Purkinje cell (primary cell): ENCODE measurements around the gene UGT2B11. TPM values are rescaled to one million over a fixed set of nuclear protein-coding genes. Genes with fewer than 3 reads are reported as not detected.

Experiments
- polyA plus RNA-seq: library from polyadenylated mRNA; unstranded; fragments of >200 nt; fragmentation: Nextera tagmentation; gene quantifications from 2 replicates; pipeline ENCODE4 v1.2.1, GENCODE V29; 2014

The UGT2B11 gene
- polyA plus RNA-seq: not detected in 2 replicates

DNA sequence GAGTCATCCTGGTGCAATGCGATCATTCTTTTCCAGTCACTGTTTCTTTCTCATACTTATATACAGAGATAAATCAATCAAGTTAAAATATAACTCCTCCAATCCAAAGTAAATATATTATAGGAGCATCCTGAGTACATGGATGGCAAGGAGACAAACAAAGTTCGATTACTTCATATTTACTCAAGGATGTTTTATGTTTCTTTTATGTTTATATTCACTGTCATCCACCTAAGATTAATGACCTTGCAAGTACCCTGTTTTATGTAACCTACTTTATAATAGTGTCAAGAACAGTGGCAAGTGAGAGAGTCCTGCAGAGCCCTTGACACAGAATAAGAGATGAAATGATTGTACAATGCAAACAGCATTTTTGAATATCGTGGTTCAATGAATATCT, at the start of gene UGT2B11:
Gene UGT2B11 (minus strand): TSS at position 33 of the 400 bp plus-strand sequence. CDS start 26 bp downstream, at position 7.

Other genes with a start within 250 kb of the UGT2B11 start
- not detected in 2 replicates for gene UGT2B7, start 118.3 kb downstream of the UGT2B11 start, polyA plus RNA-seq
- not detected in 2 replicates for gene UGT2B28, start 65.7 kb upstream of the UGT2B11 start, polyA plus RNA-seq